ENCODE results near the gene PLET1. TPM values are rescaled to one million over a fixed set of nuclear protein-coding genes. Genes with fewer than 3 reads are reported as not detected.

Gene PLET1
- total and polyA plus RNA-seq, 9 of the 15 experiments (the other 6 are each of a cell fraction or from before 2014, with no cell fraction given): not detected

DNA sequence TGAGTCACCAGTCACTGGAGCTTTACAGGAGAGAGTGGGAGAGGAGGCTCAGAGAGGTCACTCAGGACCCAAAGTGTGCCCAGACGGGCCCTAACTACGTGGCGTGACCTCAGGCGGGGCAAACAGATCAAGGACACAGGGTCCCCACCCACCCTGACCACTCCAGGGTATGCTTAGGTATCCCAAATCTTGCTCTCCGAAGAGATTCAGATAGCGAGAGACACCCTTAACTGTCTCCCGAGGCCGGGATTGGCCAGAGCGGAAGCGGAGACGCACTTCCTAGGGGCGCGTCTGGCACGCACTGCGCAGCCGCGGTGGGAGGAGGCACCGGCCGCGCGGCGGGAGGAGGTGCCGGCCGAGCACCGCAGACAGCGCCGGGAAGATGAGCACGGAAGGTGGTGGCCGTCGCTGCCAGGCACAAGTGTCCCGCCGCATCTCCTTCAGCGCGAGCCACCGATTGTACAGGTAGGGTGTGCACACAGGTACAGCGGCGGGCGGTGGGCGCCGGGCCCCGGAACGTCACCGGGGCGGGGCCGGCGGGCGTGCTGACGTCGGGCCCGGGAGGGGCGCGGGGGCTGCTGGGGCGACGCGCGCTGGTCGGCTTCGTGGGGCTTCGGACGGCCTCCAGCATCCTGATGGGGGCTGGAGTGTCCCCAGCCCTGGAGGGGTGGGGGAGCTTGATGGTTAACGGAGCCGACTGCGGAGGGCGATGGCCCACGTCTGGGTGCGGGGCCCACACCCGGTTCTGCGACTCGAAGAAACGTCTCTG, 34.4 kb downstream of the PLET1 start, which contains the start of gene PTS (continued):
- TF ChIP-seq, protein P1, sequence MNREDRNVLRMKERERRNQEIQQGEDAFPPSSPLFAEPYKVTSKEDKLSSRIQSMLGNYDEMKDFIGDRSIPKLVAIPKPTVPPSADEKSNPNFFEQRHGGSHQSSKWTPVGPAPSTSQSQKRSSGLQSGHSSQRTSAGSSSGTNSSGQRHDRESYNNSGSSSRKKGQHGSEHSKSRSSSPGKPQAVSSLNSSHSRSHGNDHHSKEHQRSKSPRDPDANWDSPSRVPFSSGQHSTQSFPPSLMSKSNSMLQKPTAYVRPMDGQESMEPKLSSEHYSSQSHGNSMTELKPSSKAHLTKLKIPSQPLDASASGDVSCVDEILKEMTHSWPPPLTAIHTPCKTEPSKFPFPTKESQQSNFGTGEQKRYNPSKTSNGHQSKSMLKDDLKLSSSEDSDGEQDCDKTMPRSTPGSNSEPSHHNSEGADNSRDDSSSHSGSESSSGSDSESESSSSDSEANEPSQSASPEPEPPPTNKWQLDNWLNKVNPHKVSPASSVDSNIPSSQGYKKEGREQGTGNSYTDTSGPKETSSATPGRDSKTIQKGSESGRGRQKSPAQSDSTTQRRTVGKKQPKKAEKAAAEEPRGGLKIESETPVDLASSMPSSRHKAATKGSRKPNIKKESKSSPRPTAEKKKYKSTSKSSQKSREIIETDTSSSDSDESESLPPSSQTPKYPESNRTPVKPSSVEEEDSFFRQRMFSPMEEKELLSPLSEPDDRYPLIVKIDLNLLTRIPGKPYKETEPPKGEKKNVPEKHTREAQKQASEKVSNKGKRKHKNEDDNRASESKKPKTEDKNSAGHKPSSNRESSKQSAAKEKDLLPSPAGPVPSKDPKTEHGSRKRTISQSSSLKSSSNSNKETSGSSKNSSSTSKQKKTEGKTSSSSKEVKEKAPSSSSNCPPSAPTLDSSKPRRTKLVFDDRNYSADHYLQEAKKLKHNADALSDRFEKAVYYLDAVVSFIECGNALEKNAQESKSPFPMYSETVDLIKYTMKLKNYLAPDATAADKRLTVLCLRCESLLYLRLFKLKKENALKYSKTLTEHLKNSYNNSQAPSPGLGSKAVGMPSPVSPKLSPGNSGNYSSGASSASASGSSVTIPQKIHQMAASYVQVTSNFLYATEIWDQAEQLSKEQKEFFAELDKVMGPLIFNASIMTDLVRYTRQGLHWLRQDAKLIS (CRISPR knock-in tag; IDR thresholded peaks at IDR 0.05): no peak
- TF ChIP-seq TSC22D4 (tag; IDR thresholded peaks at IDR 0.05) (no peak), RFX5 (IDR thresholded peaks at IDR 0.05; ENCODE audit: low read depth, low read length) (no peak), ETV1 (tag; conservative IDR thresholded peaks at IDR 0.05; ENCODE audit: low read depth) (peak; percentile 67), PTTG1 (tag; IDR thresholded peaks at IDR 0.05; ENCODE audit: low read depth) (no peak), ZBTB7A (IDR thresholded peaks at IDR 0.05; ENCODE audit: borderline replicate concordance, control insufficient read depth, low read depth, low read length) (peak; percentile 83; the same call in 1 of the 2 replicates), RBM17 (IDR thresholded peaks at IDR 0.05; ENCODE audit: borderline replicate concordance, low read depth, low read length) (no peak)
- TF ChIP-seq, protein P2, sequence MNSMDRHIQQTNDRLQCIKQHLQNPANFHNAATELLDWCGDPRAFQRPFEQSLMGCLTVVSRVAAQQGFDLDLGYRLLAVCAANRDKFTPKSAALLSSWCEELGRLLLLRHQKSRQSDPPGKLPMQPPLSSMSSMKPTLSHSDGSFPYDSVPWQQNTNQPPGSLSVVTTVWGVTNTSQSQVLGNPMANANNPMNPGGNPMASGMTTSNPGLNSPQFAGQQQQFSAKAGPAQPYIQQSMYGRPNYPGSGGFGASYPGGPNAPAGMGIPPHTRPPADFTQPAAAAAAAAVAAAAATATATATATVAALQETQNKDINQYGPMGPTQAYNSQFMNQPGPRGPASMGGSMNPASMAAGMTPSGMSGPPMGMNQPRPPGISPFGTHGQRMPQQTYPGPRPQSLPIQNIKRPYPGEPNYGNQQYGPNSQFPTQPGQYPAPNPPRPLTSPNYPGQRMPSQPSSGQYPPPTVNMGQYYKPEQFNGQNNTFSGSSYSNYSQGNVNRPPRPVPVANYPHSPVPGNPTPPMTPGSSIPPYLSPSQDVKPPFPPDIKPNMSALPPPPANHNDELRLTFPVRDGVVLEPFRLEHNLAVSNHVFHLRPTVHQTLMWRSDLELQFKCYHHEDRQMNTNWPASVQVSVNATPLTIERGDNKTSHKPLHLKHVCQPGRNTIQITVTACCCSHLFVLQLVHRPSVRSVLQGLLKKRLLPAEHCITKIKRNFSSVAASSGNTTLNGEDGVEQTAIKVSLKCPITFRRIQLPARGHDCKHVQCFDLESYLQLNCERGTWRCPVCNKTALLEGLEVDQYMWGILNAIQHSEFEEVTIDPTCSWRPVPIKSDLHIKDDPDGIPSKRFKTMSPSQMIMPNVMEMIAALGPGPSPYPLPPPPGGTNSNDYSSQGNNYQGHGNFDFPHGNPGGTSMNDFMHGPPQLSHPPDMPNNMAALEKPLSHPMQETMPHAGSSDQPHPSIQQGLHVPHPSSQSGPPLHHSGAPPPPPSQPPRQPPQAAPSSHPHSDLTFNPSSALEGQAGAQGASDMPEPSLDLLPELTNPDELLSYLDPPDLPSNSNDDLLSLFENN (IDR thresholded peaks at IDR 0.05; ENCODE audit: low read depth in 2 of 2, low read length in 2 of 2): 0 out of 4 replicates have a peak, but pooled peaks of 1 of the 2 experiments have one; percentile 21
- TF ChIP-seq, protein P3, sequence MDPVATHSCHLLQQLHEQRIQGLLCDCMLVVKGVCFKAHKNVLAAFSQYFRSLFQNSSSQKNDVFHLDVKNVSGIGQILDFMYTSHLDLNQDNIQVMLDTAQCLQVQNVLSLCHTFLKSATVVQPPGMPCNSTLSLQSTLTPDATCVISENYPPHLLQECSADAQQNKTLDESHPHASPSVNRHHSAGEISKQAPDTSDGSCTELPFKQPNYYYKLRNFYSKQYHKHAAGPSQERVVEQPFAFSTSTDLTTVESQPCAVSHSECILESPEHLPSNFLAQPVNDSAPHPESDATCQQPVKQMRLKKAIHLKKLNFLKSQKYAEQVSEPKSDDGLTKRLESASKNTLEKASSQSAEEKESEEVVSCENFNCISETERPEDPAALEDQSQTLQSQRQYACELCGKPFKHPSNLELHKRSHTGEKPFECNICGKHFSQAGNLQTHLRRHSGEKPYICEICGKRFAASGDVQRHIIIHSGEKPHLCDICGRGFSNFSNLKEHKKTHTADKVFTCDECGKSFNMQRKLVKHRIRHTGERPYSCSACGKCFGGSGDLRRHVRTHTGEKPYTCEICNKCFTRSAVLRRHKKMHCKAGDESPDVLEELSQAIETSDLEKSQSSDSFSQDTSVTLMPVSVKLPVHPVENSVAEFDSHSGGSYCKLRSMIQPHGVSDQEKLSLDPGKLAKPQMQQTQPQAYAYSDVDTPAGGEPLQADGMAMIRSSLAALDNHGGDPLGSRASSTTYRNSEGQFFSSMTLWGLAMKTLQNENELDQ (CRISPR knock-in tag; IDR thresholded peaks at IDR 0.05; ENCODE audit: borderline replicate concordance): no peak
- TF ChIP-seq, protein P4, sequence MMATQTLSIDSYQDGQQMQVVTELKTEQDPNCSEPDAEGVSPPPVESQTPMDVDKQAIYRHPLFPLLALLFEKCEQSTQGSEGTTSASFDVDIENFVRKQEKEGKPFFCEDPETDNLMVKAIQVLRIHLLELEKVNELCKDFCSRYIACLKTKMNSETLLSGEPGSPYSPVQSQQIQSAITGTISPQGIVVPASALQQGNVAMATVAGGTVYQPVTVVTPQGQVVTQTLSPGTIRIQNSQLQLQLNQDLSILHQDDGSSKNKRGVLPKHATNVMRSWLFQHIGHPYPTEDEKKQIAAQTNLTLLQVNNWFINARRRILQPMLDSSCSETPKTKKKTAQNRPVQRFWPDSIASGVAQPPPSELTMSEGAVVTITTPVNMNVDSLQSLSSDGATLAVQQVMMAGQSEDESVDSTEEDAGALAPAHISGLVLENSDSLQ (IDR thresholded peaks at IDR 0.05): no peak
- TF ChIP-seq, protein P5, sequence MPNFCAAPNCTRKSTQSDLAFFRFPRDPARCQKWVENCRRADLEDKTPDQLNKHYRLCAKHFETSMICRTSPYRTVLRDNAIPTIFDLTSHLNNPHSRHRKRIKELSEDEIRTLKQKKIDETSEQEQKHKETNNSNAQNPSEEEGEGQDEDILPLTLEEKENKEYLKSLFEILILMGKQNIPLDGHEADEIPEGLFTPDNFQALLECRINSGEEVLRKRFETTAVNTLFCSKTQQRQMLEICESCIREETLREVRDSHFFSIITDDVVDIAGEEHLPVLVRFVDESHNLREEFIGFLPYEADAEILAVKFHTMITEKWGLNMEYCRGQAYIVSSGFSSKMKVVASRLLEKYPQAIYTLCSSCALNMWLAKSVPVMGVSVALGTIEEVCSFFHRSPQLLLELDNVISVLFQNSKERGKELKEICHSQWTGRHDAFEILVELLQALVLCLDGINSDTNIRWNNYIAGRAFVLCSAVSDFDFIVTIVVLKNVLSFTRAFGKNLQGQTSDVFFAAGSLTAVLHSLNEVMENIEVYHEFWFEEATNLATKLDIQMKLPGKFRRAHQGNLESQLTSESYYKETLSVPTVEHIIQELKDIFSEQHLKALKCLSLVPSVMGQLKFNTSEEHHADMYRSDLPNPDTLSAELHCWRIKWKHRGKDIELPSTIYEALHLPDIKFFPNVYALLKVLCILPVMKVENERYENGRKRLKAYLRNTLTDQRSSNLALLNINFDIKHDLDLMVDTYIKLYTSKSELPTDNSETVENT (CRISPR knock-in tag; IDR thresholded peaks at IDR 0.05): no peak
